ENCODE measurements around the gene NSUN5.

DNA sequence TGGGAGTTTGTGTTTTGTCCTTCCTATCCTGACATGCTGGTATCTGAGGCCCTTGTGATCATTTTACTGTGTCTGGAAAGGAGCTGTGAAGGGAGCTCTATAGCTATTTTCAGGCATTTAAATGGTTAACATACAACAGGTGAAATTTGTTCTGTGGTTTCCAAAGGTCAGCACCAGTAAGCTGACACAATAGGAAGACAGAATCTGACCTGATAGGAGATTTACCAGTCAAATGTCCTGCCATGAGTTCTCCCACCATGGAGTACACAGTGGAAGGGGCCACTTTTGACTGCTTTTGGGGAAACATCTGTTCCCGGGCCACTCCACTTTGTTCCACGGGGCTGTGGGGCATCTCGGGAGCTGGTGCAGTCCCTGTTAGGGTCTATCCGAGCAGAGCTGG, 36.9 kb upstream of the NSUN5 start:
- TF ChIP-seq, protein P1, sequence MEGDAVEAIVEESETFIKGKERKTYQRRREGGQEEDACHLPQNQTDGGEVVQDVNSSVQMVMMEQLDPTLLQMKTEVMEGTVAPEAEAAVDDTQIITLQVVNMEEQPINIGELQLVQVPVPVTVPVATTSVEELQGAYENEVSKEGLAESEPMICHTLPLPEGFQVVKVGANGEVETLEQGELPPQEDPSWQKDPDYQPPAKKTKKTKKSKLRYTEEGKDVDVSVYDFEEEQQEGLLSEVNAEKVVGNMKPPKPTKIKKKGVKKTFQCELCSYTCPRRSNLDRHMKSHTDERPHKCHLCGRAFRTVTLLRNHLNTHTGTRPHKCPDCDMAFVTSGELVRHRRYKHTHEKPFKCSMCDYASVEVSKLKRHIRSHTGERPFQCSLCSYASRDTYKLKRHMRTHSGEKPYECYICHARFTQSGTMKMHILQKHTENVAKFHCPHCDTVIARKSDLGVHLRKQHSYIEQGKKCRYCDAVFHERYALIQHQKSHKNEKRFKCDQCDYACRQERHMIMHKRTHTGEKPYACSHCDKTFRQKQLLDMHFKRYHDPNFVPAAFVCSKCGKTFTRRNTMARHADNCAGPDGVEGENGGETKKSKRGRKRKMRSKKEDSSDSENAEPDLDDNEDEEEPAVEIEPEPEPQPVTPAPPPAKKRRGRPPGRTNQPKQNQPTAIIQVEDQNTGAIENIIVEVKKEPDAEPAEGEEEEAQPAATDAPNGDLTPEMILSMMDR (IDR thresholded peaks at IDR 0.05), result no peak
- TF ChIP-seq POLR2A (IDR thresholded peaks at IDR 0.05), result no peak
